GM19099 (cell line): Measurements from ENCODE around the gene ZIM2.

Experiments used
- POLR2A ChIP-seq: IDR thresholded peaks from 3 replicates; pipeline ENCODE4 v1.6.1; 2011; ENCODE audit warnings: low read depth; ENCODE audit not compliant: insufficient read length; ENCODE audit errors: extremely low read depth

Gene ZIM2

DNA sequence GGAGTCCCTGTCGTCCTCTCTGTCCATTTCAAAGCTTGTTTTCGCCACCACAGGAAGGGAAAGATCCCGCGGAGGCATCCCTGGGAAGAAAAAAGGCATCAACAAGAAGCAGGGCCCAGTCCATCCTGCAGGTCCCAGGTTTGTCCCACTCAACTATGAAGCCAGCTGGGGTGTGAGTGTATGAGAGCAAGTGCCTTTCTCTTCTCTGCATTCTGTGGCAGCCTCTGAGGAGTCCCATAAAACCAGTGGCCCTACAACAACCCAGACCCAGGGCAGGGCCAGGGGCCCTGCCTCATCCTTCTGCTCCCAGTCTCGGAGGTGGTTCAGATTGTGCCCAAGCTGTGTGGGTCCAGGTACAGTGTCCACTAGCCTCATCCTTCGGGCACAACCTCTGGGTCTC lies 18.9 kb downstream of the ZIM2 start:
- no peak for TF ChIP-seq POLR2A

GRCh38 chr19:56821209-56821608 lies 19.3 kb downstream of the ZIM2 start:
- no peak for TF ChIP-seq POLR2A

DNA sequence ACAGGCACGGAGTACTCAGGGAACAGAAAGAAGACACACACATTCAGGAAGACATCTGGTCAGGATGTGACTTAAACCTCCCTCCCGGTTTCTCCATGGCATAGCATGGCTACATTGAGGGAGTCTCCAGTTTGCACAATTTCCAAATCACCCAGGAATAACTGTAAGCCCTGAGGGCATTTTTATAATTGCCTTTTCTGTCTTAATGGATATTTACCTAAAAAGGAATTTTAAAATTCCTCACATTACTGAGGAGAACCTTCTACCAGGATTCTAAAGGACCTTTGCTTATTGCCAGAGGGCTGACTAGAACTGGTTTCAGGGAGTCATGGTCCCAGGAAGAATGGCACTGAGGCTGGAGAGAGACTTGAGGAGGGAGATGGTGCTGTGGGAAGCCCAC lies 21.4 kb downstream of the ZIM2 start:
- no peak for TF ChIP-seq POLR2A

DNA sequence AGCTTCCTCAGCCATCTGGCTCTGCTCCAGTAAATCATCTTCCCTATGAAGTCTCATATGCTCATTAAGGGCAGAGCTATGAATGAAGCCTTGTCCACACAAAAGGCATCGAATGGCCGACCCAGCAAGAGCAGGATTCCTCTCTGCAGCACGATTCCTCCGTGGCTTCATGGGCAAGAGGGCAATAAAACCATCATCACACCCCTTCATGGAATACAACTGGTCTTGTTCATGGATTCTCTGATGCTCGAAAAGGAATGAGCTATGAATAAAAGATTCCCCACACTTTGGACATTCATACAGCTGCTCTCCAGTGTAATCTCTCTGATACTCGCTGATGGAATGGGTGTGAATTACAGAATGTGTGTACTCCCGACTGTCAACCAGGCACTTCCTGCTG lies 25.9 kb downstream of the ZIM2 start:
- no peak for TF ChIP-seq POLR2A

DNA sequence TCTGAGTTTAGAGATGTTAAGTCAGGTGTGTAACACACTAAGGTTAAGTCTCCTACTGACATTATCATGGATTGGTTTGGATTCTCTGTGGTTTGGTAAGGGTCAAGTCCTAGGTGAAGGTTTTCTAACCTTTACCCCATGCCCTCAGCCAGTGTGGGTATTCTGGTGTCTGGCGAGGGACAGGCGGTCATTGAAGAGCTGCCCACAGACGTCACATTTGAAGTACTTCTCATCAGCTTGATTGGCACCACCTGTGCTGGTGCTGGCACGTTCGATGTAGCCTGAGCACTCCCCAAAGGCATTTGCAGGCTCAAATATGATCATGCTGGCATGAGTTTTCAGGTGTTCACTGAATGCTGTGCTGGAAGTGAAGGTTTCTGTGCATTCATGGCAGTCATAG lies 27.0 kb downstream of the ZIM2 start:
- TF ChIP-seq POLR2A = no peak

DNA sequence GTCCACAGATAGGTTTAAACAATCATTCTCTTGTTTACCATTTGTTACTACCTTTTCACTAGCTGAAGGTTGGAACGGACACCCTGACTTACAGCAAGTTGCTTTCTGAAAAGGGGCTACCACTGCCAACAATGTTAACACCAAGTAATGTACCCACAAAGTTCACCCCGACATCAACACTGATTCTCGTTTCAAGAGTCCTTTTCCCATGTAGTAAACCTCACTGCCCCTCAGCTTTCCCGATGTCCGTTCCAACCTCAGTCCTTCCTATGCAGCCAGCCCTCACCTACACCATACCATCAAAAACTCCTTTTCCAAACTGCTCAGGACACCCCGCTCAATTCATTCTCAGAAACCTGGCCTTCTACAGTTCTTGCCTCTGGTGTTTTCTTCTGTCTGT lies 29.0 kb downstream of the ZIM2 start:
- TF ChIP-seq POLR2A = no peak

DNA sequence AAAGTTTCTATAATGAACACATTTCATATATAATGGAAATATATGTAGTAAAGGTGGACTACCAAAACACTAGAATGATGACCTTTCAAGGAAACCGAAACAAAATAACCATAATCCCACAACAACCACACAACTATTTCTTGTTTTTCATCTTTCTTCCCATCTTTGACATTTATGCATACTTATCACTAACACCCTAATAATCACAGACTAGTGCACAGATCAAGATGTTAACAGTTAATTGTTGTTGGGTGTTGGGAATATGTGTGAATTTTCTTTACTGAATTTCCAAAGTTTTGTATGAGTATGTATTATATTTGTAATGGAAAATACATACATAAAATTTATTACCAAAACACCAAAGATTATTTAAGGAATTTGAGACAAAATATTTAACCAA lies 30.3 kb downstream of the ZIM2 start:
- no peak for TF ChIP-seq POLR2A

DNA sequence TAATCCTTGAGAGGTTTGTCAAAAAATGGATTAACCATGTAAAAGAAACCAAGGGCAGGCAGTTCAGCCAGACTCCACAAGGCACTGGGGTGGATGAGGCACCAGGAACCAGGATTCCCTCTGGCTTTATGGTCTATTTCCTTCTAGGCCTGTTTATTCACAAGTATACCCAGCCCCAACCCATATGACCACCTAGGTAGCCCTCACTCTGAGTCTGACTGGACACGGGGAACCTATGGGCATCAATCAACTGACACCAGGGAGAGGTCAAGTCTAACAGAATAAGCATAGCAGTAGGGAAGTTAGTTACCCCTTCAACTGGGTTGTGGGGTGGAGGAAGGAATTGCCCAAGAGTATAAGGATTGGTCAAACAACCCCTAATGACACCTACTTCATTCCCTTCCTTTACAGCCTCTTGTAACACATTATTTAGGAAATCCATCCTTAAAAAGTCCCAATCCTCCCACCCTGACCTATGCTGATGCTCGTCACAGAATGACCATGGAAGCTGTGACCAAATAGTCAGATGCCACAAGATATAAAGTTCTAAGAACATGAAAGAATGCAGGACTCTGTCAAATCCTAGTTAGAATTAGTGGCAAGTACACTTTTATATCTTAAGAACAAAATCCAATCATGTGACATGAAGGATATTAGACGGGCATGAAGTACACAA lies 31.7 kb downstream of the ZIM2 start:
- TF ChIP-seq POLR2A = no peak

DNA sequence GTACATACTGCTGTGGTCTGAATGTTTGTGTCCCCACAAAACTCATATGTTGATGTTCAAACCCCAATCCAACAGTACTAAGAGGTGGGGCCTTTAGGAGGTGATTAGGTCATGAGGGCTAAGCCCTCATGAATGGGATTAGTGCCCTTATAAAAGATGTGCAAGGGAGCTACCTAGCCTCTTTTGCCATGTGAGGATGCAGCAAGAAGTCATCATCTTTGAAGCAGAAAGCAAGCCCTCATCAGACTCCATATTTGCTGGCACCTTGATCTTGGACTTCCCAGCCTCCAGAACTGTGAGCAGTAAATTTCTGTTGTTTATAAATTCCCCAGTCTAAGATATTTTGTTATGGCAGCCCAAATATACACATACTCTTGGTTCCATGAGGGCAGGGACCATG lies 33.9 kb downstream of the ZIM2 start:
- no peak for TF ChIP-seq POLR2A

DNA sequence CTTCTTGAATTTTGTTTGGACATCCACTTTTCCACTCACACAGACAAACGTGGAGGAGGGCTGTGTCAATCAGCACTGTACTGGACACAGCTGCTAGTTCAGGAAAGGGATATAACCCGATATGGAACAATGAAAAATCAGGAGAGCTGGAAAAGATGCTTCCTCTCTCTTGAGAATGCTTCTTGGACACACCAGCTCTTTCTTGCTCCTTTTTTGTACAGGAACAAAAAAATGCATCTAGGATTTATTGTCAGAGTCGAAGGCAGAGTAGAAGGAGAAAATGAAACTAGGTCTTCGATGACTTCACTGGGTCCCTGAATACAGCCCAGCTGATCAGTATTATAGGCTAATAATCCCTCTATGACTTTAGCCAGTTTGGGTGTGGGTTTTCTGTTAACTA lies 62.2 kb downstream of the ZIM2 start:
- no peak for TF ChIP-seq POLR2A

DNA sequence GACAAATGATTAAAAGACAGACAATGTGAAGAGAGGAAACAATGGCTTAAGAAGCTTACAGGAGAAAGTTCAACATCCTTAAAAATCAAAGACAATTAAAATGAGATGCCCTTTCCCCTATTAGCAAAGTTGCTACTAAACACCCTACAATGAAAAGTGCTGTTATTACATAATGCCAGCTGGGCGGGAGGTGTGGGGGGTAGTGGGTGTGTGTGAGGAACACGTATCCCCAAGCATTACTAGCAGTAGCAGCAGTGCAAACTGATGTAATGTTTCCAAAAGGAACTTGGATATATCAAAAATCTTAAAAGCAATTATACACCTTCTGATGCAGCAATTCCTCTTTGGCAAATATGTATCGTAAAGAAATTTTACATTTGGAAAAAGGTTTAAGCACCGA lies 70.9 kb downstream of the ZIM2 start:
- no peak for TF ChIP-seq POLR2A

DNA sequence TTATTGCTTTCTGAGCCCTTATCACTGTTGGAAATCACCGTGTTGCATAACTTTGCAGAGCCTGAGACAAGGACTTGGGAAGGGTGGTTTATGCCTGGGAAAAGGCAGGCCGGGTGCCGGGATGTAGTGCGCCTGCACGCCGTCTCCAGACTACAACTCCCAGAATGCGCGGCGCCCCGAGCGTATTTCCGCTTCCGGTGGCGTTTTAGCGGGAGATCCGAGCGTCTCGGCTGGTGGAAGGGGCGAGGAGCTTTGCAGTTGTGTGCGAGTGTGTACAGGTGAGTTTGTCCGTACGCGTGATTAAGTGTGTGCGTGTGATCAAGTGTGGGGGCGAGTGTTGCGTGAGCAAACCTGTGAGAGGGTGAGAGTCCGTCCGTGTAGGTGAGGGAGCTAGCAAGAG lies 75.4 kb downstream of the ZIM2 start:
- no peak for TF ChIP-seq POLR2A

DNA sequence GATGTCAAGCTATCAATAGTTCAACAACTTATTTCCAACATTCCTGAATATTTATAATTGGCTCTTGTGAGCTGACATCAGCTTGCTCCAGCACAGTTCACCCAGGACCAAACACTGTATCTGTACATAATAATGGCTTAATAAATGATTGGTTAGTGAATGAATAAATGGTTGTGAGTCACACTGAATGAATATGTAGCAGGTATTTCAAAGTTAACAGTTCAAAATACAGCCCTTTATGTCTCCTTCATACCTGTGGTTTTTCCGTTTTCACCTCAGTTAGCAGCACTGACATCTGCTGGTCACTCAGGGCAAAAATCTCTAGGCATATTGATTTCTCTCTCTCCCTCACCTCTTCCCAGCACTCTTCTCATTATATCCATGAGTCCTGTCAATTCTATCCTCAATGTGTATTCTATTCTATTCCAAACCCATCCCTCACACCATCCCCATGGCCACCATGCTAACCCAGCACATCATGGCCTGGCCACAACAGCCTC lies 76.3 kb downstream of the ZIM2 start:
- no peak for TF ChIP-seq POLR2A

- no peak for TF ChIP-seq POLR2A
Observed at GRCh38 chr19:56760842-56761241, 79.7 kb downstream of the ZIM2 start.

DNA sequence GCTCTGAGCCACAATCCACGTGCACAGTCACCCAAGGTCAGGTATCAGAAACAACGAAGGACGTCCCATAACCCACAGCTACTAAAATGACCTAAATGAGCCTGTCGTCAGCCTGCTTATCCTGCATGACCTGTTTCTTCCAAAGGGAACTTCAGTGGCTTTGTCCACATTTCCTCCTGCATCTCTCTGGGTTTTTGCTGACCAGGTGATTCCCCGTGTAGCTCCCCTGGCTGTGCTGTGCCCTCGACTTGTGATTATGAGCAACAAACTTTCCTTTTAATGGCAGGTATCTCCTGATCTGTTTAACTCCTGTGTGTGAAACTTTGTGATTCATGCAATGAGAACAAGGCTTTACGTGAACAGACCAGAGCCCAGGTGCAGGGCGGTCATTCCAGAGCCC lies 81.0 kb downstream of the ZIM2 start:
- no peak for TF ChIP-seq POLR2A

DNA sequence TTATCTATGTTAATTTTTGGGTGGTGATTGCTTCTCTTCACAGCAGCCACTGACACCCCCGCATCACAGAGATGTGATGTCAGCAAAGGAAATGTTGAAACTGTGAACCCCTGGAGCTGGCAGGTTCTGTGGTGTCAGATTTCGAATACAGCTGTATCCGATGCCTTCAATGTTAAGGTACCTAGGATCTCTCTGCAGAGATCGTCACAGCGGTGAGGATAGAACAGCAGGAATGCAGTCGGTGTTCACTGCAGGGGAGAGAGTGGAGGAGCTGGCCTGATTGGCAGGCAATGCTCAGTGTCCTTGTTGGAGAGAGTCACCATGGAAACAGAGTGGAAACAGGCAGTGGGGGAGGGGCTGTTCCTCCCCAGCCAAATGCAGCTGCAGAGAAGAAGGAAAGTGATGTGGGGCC lies 89.4 kb downstream of the ZIM2 start:
- no peak for TF ChIP-seq POLR2A

- TF ChIP-seq POLR2A = no peak
Observed at GRCh38 chr19:56750658-56751057, 89.9 kb downstream of the ZIM2 start.

DNA sequence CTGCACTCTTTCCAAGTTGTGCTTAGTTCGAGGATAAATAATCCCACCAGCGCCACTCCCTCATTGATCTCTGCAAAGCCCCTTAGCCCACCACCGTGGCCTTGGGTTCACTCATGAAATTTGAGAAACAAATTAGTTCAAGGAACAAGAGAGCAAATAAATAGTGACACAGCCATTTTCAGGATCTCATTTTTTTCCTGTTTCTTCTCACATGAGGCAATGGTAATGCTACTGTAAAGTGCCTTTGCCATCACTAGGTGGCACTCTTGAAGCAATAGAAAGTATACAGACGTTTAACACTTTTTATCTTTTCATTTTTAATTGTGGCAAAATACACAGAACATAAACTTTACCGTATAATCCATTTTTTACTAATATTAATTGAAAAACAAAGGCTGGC lies 92.1 kb downstream of the ZIM2 start:
- no peak for TF ChIP-seq POLR2A

DNA sequence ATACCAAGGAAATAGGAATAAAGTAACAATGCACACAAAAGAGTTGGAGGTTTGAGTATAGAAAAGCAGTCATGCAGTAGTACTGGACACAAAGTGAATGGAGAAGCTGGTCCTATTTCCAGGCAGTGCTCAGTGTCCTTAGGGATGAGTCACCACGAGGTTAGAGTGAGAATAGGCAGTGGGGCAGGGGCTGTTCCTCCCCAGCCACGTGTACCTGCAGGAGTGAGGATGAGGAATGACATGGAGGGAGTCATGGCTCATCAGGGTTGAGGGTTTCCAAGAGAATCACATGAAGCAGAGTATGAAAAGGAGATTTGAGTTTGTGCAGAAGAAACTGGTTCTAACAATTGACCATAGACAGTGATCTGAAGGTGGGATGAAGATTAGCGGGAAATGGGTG lies 94.2 kb downstream of the ZIM2 start:
- TF ChIP-seq POLR2A = no peak
